HepG2 (cell line): ENCODE data around the gene HYAL2. TPM values are rescaled to one million over a fixed set of nuclear protein-coding genes. Genes with fewer than 3 reads are reported as not detected.

ENCODE experiments used
- ARNTL ChIP-seq: sonication (generic); formaldehyde crosslinking; IDR thresholded peaks from 2 replicates; pipeline ENCODE4 v1.4.0; 2020; ENCODE audit warnings: mild to moderate bottlenecking, missing genetic modification reagents
- ASH2L ChIP-seq: fragments of 300-600, 200-600 bp; sonication (generic); IDR thresholded peaks from 2 replicates; pipeline ENCODE4 v1.7.0; 2017; ENCODE audit warnings: low read depth, mild to moderate bottlenecking, moderate library complexity, mixed read lengths, low read length; ENCODE audit not compliant: insufficient read length
- DNMT1 ChIP-seq: sonication (generic); formaldehyde crosslinking; IDR thresholded peaks from 2 replicates; pipeline ENCODE4 v1.5.1; 2020; ENCODE audit warnings: mild to moderate bottlenecking, missing genetic modification reagents
- FOXA3 ChIP-seq: IDR thresholded peaks from 2 replicates; pipeline ENCODE4 v1.6.1; 2016; ENCODE audit warnings: missing genetic modification reagents, missing compliant biosample characterization
- FOXJ3 ChIP-seq: sonication (generic); formaldehyde crosslinking; IDR thresholded peaks from 2 replicates; pipeline ENCODE4 v1.4.0; 2020; ENCODE audit warnings: missing genetic modification reagents, mild to moderate bottlenecking, borderline replicate concordance
- GABPB1 ChIP-seq: IDR thresholded peaks from 2 replicates; pipeline ENCODE4 v1.6.1; 2016; ENCODE audit warnings: mild to moderate bottlenecking, missing genetic modification reagents, moderate library complexity, missing compliant biosample characterization
- IRF2 ChIP-seq: IDR thresholded peaks from 2 replicates; pipeline ENCODE4 v1.6.1; 2018; ENCODE audit warnings: missing genetic modification reagents, missing compliant biosample characterization
- JUN ChIP-seq: sonication (generic); formaldehyde crosslinking; IDR thresholded peaks from 2 replicates; pipeline ENCODE4 v1.4.0; 2020; ENCODE audit warnings: mild to moderate bottlenecking, missing genetic modification reagents
- LBX2 ChIP-seq: sonication (generic); formaldehyde crosslinking; IDR thresholded peaks from 2 replicates; pipeline ENCODE4 v1.5.0; 2020; ENCODE audit warnings: missing genetic modification reagents, mild to moderate bottlenecking, borderline replicate concordance
- MNT ChIP-seq: fragments of 450-650 bp; IDR thresholded peaks from 2 replicates; pipeline ENCODE4 v1.6.1; 2016
- NFKBIZ ChIP-seq: IDR thresholded peaks from 2 replicates; pipeline ENCODE4 v1.6.1; 2018; ENCODE audit warnings: missing genetic modification reagents, missing compliant biosample characterization
- PCBP2 ChIP-seq: fragments of 200-400 bp; formaldehyde crosslinking; optimal IDR thresholded peaks from 2 replicates; pipeline ENCODE3; 2018; ENCODE audit warnings: low read length, low read depth; ENCODE audit not compliant: poor library complexity, severe bottlenecking
- PHF8 ChIP-seq: sonication (generic); formaldehyde crosslinking; IDR thresholded peaks from 2 replicates; pipeline ENCODE4 v1.5.0; 2020; ENCODE audit warnings: missing genetic modification reagents
- SKI ChIP-seq: fragments of 450-650 bp; IDR thresholded peaks from one replicate; pipeline ENCODE4 v1.6.1; 2018; ENCODE audit warnings: mild to moderate bottlenecking; ENCODE audit not compliant: partially characterized antibody
- SMAD9 ChIP-seq: sonication (generic); formaldehyde crosslinking; IDR thresholded peaks from 2 replicates; pipeline ENCODE4 v1.5.1; 2020; ENCODE audit warnings: mild to moderate bottlenecking, missing genetic modification reagents
- THYN1 ChIP-seq: sonication (generic); formaldehyde crosslinking; IDR thresholded peaks from 2 replicates; pipeline ENCODE4 v1.8.1; 2023; ENCODE audit warnings: low read depth, mild to moderate bottlenecking, moderate library complexity, missing genetic modification reagents, borderline replicate concordance
- U2AF1 ChIP-seq: fragments of 200-400 bp; formaldehyde crosslinking; optimal IDR thresholded peaks from 2 replicates; pipeline ENCODE3; 2017; ENCODE audit warnings: mild to moderate bottlenecking, low read depth, low read length
- UBTF ChIP-seq: sonication (generic); formaldehyde crosslinking; IDR thresholded peaks from 2 replicates; pipeline ENCODE4 v1.4.0; 2020; ENCODE audit warnings: mild to moderate bottlenecking, missing genetic modification reagents
- XBP1 ChIP-seq: sonication (generic); formaldehyde crosslinking; IDR thresholded peaks from 2 replicates; pipeline ENCODE4 v1.5.0; 2020; ENCODE audit warnings: missing genetic modification reagents
- ZFYVE20 ChIP-seq: sonication (generic); formaldehyde crosslinking; IDR thresholded peaks from 2 replicates; pipeline ENCODE4 v1.8.0; 2023; ENCODE audit warnings: low read depth, mild to moderate bottlenecking, moderate library complexity, missing genetic modification reagents, borderline replicate concordance
- ZMAT3 ChIP-seq: sonication (generic); formaldehyde crosslinking; conservative IDR thresholded peaks from 2 replicates; pipeline ENCODE4 v1.7.0; 2021; ENCODE audit warnings: missing genetic modification reagents
- ZNF24 ChIP-seq: fragments of 450-650 bp; IDR thresholded peaks from 2 replicates; pipeline ENCODE4 v1.6.1; 2017; ENCODE audit warnings: antibody characterized with exemption, mild to moderate bottlenecking
- ZNF281 ChIP-seq: sonication (generic); formaldehyde crosslinking; IDR thresholded peaks from 2 replicates; pipeline ENCODE4 v1.4.0; 2020; ENCODE audit warnings: missing genetic modification reagents, borderline replicate concordance
- ZNF567 ChIP-seq: sonication (generic); formaldehyde crosslinking; IDR thresholded peaks from 2 replicates; pipeline ENCODE4 v1.8.1; 2023; ENCODE audit warnings: mild to moderate bottlenecking, missing genetic modification reagents, borderline replicate concordance
- ZNF7 ChIP-seq: IDR thresholded peaks from 2 replicates; pipeline ENCODE4 v1.6.1; 2016; ENCODE audit warnings: missing biosample characterization, missing genetic modification reagents
- polyA plus RNA-seq, 8 experiments: library from polyadenylated mRNA; depleted of rRNA in 3 of 8; stranded (reverse) in 7 of 8; unstranded in 1 of 8; fragments of >200 nt; fragmentation: Illumina TruSeq in 4 of 8; extraction: Trizol in 4 of 8; gene quantifications; 2 replicates each; pipeline versions ENCODE4 v1.2.1 to v1.2.3, GENCODE V29; 2011 to 2016; ENCODE audit warnings: low read depth in 4 of 8, missing spikeins in 1 of 8, mixed read lengths in 1 of 8; ENCODE audit not compliant: insufficient read depth in 1 of 8
- total RNA-seq, 5 experiments: library from RNA; depleted of rRNA; stranded (reverse); fragments of >200 nt; fragmentation: Illumina TruSeq; extraction: Trizol; gene quantifications; 2 replicates each; pipeline ENCODE4 v1.2.3, GENCODE V29; 2016; ENCODE audit warnings: low read depth in 1 of 5

Gene HYAL2
- total and polyA plus RNA-seq, 2 of the 13 experiments (the other 11 are each of a cell fraction or from before 2014, with no cell fraction given), result 76.2 to 102 TPM

GRCh38 chr3:50320853-50321335, 1.7 kb downstream of the HYAL2 start (continued):
- TF ChIP-seq ZNF281 (peak; percentile 82), U2AF1 (no peak), MNT (peak; percentile 50; the same call in 1 of the 2 replicates), UBTF (CRISPR knock-in tag) (no peak), FOXJ3 (no peak), ZNF7 (CRISPR knock-in tag) (no peak), ZFYVE20 (no peak), FOXA3 (no peak), DNMT1 (CRISPR knock-in tag) (no peak), ZNF24 (no peak), ZNF567 (CRISPR knock-in tag) (no peak), PHF8 (CRISPR knock-in tag) (no peak), IRF2 (CRISPR knock-in tag) (no peak), PCBP2 (no peak), SMAD9 (no peak), ASH2L (no peak), THYN1 (CRISPR knock-in tag) (no peak), GABPB1 (CRISPR knock-in tag) (peak; percentile 38; the same call in 1 of the 2 replicates), JUN (no peak), SKI (no peak), NFKBIZ (CRISPR knock-in tag) (no peak), ARNTL (CRISPR knock-in tag) (peak; percentile 51), ZMAT3 (CRISPR knock-in tag) (no peak), XBP1 (no peak), LBX2 (no peak)
